ENCODE data around the gene ZDHHC20.
"Not testable (repeated sequence)": the region's sequence is repeated elsewhere in the genome, so short reads cannot be mapped to it uniquely, and the experiment has no call there.

The ZDHHC20 gene

DNA sequence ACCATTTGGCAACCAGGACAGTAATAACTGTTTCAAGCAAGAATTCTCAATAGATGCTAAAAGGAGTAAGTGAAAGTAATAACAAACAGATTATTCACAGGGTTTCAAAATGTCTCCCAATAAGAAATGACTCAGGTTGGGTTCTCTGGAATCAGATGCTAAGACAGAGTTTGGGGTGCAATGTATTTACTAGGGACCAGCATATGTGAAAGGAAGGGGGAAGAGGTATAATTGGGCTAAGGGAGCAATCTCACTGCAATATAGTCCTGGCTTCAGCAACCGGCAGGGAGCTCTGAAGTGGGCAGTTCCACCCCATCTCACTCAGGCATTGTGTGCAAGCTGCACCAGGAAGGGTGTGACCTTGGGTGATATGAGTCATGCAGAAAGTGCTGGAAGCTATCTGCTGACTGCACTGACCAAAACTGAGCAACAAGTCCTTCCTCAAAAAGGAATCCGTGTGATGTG is 23.4 kb downstream of the ZDHHC20 start:
- peak; percentile 45 for DNase-seq

DNA sequence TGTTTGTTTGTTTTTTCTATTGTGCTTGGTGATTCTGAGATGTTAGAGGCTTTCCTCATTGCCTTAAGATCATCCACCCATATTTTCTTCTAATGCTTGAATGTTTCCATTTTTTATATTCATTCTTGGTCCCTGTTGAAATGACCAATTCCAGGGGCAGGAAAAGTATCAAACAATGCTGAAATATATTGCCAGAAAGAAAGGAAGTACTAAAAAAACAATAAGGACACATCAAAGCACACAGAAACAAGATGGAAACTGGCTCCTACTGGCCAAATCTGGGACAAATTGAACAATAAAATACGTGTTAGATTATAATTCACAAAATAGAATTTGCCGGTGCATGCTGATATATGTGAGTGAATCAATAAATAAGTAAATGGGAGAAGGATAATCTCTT is 23.9 kb downstream of the ZDHHC20 start:
- no peak for DNase-seq

DNA sequence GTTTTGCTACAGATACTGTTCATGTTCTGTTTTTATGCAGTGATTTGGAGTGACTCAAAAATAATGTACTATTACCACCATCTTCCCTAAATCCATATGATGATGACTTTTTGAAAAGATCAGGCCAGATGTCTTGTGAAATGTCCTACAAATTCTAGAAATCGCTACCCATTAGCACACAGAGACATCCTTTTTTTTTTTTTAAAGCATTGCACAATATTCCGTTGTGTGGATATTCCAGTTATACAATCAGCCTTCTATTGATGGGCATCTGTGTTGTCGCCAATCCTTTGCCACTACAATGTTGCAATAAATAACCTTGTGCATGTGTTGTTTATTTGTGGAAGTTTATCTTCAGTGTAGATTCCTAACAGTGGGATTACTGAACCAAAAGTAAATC is 24.5 kb downstream of the ZDHHC20 start:
- no peak for DNase-seq

DNA sequence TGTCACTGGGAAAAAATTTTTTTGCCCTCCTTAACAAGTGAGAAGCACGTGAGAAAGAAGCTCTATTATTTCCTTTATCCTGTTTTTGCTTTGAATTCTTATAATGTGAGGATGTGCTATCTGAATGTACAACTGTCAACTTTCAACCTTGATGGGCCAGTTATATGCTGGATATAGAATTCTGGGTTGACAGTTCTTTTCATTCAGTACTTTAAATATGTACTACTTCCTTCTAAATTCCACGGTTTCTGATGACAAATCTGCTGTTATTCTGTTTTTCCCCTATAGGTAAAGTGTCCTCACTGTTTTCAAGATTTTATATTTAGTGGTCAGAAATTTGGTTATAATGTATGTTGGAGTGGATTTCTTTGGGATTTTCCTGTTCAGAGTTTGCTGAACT is 29.9 kb downstream of the ZDHHC20 start:
- no peak for DNase-seq

DNA sequence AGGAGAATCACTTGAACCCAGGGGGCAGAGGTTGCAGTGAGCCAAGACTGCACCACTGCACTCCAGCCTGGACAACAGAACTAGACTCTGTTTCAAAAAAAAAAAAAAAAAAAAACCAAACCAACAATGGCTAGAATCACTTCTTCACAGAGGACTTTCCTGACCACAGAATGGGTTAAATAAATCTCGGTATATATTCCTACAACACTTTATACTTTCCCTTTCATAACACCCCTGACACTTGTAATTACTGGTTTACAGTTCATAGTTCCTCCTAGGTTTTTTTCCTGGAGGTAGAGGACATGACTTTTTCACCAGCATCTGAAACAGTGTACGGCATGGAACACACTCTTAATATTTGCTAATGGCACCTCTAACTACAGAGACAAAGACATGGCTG is 31.4 kb downstream of the ZDHHC20 start:
- DNase-seq = no peak

DNA sequence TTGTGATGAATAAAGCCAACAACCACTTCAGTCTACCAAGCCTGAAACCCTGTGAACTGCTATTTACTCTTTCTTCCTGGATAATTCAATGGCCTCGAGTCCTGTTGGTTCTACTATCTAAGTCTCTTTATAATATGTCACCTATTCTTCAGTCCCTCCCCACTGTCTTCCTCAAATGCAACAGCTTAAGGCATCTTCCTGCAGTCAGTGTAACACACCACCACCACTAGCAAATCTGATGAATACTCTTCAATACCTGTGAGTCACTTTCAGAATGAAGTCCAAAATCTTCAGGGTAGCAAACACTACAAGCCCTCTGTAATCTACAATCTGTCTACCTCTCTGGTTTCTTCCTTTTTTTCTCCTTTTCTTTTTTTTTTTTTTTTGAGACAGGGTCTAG is 32.9 kb downstream of the ZDHHC20 start:
- no peak for DNase-seq

DNA sequence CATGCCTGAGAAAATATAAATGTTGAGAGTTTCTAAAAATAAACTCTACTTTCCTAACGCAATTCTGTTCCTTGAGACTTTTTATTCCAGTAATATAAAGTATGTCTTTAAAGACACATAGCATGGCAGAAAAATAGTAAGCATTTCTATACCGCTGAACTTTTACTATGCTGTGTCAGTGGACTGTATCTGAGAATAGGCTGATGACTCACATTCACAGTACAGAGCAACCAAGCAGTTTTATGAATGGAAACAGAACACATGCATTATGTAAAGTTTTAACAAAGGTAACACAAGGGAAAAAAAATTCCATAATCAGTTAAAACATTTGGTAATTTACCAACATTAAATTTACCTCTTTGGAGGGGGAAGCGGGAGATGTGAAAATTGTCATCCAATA is 38.4 kb downstream of the ZDHHC20 start:
- peak; percentile 6 for DNase-seq

DNA sequence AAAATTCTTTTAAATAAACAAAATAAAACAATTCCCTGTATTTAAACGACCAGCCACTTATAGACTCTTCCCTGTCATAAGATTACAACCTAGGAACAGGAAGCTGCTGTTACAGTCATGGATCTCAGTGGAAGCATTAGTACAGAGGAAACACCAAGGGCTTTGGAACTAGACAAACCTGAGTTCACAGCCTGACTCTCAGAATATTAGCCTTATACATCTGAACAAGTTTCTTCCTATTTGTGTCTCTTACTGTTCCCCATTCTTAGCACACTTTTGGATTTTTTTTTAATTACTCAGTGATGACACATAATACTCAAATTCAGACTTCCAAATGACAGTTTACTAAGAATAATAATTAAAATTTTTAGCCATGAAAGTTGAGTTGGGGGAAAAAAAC is 46.1 kb downstream of the ZDHHC20 start:
- DNase-seq = no peak

DNA sequence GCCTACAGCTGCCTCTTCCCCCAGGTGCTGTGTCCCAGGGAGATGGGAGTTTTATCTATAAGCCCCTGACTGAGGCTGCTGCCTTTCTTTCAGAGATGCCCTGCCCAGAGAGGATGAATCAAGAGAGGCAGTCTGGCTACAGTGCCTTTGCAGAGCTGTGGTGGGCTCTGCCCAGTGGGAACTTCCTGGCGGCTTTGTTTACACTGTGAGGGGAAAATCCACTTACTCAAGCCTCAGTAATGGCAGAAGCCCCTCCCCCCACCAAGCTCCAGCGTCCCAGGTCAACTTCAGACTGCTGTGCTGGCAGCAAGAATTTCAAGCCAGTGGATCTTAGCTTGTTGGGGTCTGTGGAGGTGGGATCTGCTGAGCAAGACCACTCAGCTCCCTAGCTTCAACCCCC is 48.6 kb downstream of the ZDHHC20 start:
- peak; percentile 57 for DNase-seq

DNA sequence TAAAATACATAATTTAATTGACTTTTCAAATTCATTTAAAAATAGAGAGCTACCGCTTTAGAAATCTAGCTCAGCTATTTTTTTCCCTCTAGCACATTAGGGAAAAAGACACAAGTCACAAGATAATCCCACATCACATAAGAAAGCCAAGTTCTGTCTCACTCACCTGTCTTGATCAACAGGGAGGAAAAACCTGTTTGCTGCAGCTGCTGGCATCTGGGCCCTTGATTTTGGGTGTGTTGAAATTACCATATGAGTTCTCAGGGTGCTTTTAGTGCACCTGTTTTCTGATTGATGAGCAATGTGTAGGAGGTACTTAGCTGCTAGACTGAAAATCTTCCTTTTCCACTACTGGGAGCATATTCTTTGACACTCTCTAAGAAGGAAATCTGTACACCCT is 53.8 kb downstream of the ZDHHC20 start:
- no peak for DNase-seq

DNA sequence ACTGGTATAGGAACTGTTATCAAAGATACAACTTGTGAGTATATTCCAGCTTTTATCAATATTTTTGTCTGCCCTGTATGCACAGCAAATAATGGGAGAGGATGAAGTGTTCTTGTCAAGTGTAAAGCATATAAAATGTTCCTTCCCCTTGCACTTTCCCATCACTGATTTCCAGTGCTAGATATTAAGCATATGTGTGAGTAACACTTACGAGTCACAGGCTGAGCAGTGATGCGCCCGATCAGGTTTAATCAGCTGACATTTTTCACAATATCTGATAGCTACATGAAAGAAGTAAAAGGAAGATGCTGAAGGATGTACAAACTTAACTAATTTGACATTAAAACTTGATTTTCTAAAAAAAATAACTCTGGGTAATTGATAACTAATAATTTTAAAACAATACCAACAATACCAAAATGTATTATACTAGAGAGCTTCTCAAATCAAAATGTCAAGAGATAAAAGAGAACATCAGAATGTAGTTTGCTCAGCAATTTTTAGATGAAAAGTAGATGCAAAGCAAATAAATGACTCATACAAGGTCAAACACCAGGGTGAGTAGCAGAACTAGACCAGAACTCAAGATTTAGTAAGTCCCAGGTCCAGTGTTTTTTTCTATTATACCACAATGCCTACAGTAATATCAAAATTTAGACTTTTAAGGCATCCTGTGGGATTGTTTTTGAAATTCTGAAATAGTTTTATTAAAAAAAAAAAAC is 56.4 kb downstream of the ZDHHC20 start:
- peak; percentile 16 for DNase-seq

DNA sequence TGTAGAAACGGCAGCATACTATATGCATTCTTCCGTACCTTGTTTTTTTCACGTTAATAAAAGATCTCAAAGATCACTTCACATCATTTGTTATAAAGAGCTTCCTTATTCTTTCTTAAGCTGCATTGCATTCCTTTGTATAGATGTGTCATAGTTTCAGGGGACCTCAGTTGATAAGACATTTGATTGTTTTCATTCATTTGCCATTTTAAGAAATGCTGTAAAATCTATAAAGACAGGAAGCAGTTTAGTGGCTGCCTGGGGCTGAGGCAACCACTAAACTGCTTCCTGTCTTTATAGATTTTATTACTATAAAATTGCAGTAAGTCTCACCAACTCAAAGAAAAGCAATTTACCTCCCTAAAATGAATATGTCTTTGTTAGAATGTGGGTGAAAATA is 59.4 kb downstream of the ZDHHC20 start:
- DNase-seq = no peak

DNA sequence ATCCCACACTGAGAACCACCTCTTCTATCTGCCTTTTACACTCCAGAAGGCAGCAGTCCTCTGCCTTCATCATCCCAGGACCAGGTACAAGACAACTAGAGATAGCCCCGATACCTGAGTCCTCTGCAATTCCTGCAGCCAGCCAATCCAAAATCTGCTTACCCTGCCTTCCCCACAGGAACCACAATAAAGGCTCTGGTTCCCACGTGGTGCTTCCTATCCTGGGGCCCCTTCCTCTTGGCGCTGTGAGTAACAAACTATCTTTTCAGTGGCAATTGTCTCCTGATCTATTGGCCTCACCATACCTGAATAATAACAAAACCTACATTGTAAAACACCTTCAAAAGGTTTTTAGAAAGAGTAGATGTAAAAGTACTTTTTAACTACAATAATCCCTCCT is 63.1 kb downstream of the ZDHHC20 start:
- DNase-seq = no peak

DNA sequence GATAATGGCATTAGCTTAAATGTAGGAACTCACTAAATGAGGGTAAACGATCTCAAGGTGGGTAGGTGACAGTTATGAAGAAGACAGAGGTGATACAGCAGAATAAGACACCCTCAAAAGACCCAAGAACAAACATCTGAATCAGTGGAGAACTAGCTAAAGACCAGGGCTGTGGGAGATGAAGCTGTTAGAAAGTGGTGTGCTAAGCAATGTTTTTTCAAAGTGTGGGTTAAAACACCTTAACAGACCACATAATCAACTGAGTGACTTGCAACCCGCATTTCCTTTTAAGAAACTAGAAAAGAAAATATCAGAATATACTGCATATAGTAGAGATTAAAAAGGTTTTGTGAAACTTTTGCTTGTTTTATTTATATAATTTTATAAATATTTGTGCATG is 70.0 kb downstream of the ZDHHC20 start:
- DNase-seq = no peak

DNA sequence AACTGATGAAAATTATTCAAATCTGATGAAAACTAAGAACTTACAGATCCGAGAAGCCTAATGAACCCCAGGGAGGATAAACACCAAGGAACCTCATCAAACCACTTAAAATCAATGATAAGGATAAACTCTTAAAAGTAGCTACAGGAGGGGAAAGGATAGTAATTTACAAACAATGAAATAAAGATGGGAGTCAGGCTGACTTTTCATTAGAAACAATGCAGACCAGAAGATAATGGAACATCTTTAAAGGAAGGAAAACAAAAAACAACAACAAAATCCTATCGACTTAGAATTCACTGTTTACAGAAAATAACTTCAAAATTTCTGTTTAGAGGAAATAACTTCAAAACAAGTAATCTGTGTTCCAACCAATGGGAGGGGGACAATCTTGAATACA is 73.4 kb downstream of the ZDHHC20 start:
- DNase-seq = no peak

DNA sequence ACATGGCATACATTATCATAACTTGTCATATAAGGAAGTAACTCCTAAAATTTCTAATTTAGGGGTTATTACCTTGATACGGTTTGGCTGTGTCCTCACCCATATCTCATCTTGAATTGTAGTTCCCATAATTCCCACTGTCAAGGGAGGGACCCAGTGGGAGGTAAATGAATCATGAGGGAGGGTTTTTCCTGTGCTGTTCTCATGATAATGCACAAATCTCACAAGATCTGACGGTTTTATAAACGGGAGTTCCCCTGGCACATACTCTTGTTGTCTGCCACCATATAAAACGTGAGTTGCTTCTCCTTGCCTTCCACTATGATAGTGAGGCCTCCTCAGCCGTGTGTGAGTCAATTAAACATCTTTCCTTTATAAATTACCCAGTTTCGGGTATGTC is 76.0 kb downstream of the ZDHHC20 start:
- no peak for DNase-seq

DNA sequence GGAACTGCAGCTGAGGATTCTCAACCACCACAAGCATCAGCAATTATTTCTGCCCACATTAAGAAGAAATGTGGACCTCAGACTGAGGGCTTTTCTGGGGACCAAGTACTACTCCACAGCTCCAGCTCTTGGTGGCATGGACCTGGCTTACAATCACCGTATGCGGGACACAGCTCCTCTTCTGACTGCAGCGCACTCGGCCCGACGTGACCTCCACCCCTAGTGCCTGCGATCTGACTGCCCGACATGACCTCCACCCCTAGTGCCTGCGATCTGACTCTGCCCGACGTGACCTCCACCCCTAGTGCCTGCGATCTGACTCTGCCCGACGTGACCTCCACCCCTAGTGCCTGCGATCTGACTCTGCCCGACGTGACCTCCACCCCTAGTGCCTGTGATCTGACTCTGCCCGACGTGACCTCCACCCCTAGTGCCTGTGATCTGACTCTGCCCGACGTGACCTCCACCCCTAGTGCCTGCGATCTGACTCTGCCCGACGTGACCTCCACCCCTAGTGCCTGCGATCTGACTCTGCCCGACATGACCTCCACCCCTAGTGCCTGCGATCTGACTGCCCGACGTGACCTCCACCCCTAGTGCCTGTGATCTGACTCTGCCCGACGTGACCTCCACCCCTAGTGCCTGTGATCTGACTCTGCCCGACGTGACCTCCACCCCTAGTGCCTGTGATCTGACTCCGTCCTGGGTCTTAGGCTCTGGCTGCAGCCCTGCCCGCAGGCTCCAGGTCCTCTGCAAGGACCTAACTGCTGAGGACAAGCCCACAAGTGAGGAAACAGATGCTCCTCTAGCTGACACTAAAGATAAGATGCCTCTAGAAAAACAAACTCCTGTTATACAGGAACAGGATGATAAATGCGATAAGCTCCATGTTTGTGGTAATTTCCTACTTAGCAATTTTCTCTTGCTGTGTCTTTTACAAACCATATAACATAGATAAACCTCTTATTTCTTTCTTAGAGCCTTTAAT is 81.8 kb downstream of the ZDHHC20 start:
- DNase-seq = not testable (repeated sequence)

DNA sequence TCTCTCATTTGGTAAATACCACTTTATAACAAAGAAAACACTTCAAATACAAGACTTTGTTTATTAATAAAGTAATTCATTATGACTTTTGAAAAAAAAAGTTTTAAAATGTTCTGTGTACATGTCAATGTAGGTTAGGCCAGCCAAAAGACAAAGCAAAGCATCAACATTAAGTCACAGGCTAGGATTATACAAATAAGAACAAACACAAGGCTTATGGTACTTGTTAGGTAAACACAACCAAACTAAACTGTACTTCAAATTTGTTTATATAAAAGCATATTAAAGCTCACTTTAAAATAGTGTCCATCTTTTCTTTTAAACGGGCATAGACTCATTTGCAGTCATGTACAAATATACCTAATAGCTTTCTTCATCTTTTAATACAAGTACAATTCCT is 86.6 kb downstream of the ZDHHC20 start:
- no peak for DNase-seq

DNA sequence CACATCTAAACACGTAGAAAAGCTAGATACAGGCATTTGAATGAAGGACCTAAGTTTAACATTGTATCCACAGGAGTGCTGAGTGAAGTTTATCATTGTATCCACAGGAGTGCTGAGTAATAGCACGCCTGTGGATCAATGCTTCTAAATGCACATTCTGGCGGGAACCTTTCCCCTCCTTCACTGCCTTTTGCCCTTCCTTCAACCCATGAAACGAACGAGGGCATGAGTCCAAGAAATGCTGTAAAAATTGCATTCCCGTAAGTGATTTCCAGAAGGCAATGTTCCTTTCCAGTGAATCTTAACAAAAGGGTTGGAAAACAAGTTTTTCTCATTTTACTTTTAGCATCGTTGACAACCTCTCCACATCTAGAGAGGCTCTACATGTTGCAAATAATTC is 88.1 kb downstream of the ZDHHC20 start:
- no peak for DNase-seq

DNA sequence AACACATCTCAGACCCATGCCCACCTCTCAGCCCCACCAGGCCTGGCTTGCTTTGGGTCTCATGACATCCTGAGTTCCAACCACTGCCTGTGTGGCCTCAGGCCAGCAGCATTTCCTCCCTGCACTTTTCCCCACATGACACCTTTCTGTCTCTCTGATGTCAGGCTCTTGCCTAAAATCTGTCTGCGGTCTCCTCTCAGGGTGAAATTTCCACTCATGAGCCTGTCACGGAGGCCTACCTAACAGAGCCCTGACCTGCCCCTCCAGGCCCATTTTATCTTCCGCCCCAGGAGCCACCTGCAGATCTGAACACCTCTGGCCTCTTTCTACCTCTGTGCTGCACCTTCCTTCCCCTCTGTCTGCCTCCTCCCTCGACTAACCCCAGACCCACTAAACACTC is 93.5 kb downstream of the ZDHHC20 start:
- no peak for DNase-seq

DNA sequence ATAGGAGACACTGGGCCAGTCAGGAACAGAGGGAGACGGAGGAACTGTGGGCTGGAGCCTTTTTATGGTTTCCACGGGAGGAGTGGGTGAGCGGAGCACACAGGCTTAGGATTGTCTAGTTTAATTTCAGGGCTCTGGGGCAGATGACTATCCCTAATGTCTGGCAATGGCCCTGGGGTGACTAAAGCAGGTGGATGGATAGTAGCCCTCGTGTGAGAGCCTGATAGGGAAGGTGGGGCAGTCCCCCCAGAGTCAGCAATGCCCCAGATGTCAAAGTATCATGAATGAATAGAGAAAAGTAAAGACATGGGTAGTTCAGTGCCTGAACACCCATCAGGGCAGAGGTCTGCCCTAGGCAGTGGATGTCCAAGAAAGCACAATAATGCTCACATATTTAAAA is 94.2 kb downstream of the ZDHHC20 start:
- DNase-seq = no peak

DNA sequence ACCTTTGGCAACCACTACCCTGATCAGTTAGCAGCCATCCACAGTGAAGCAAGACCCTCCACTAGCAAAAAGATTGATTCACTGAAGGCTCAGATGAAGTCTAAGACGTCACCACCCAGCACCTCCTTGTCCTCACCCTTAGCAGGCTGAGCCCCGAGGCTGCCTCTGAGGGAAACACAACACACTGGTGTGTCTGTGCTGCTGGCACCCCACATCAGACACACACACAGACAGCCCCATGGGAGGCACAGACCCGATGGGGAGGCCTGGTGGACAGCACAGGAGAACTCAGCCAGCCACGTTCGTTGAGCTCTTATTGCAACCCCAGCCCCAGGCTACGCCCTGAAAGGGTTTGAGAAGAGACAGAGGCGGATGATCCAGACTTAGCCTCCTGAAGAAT is 94.7 kb downstream of the ZDHHC20 start:
- DNase-seq = no peak

DNA sequence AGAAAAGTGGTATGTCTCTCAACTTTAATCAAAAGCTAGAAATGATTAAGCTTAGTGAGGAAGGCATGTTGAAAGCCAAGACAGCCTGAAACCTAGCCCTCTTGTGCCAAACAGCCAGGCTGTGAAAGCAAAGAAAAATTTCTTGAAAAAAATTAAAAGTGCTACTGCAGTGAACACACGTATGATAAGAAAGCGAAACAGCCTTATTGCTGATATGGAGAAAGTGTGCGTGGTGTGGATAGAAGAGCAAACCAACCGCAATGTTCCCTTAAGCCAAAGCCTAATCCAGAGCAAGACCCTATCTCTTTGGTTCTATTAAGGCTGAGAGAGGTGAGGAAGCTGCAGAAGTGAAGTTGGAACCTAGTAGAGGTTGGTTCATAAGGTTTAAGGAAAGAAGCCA is 96.4 kb downstream of the ZDHHC20 start:
- DNase-seq = no peak

DNA sequence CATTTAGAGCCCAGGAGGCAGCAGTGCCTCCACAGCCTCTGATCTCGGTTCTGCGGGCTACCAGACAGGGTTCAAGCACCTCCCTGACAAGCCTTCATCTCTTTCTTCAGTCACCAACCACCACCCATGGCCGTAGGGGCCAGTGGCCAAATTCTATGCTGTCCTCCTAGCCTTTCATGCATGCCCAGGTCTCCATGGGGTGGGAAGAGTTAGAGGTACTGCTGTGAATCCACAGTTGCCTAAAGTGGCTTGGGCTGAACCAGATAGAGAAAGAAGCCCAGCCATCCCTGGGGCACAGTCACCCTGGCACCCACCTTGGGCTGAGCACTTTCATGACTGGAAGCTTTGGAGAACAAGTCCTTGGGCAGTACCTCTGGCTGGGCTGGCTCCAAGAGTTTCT is 97.4 kb downstream of the ZDHHC20 start:
- no peak for DNase-seq
